ENCODE results near the gene SCFD1. TPM values are rescaled to one million over a fixed set of nuclear protein-coding genes. Genes with fewer than 3 reads are reported as not detected.
"Not testable (repeated sequence)": the region's sequence is repeated elsewhere in the genome, so short reads cannot be mapped to it uniquely, and the experiment has no call there.

SCFD1 gene
- total and polyA plus RNA-seq, 4 donors, result 24.6 to 82.1 (median 52.6) TPM

- Histone ChIP-seq H3K9me3 (ENCODE audit: control insufficient read depth in 4 of 4, low read length in 3 of 4) (no peaks in the 10 kb centered on the region), H3K36me3 (ENCODE audit: control insufficient read depth in 4 of 4, insufficient read depth in 3 of 4, low read depth in 1 of 4, low read length in 3 of 4) (peaks cover 0 to 4% (median 1%) of the 10 kb centered on the region in 4 donors), H3K4me1 (ENCODE audit: control insufficient read depth in 4 of 4, insufficient read depth in 4 of 4, low read length in 3 of 4) (peaks cover 4 to 24% (median 14%) of the 10 kb centered on the region in 4 donors), H3K9ac (ENCODE audit: low read depth in 1 of 2, low read length in 2 of 2) (no peak overlapping the region), H3K27me3 (ENCODE audit: control insufficient read depth in 4 of 4, insufficient read depth in 4 of 4, low read length in 3 of 4) (no peaks in the 10 kb centered on the region), H3K27ac (ENCODE audit: low read depth in 1 of 2, low read length in 2 of 2) (no peak overlapping the region), H3K4me3 (ENCODE audit: low read depth in 1 of 3, low read length in 3 of 3) (no peak overlapping the region)
- 94% methylated on average over 3 of the region's 3 CpGs for WGBS
- TF ChIP-seq NR2F2 (IDR thresholded peaks at IDR 0.05) (no peak), REST (IDR thresholded peaks at IDR 0.05) (no peak), GABPA (IDR thresholded peaks at IDR 0.05 in 1 of 2, conservative IDR thresholded peaks at IDR 0.05 in 1 of 2) (no peak), FOXA1 (IDR thresholded peaks at IDR 0.05) (no peak), HNF4G (IDR thresholded peaks at IDR 0.05) (no peak), YY1 (IDR thresholded peaks at IDR 0.05) (no peak), JUND (IDR thresholded peaks at IDR 0.05) (no peak), SP1 (IDR thresholded peaks at IDR 0.05) (no peak), MAX (IDR thresholded peaks at IDR 0.05) (no peak), CTCF (IDR thresholded peaks at IDR 0.05; ENCODE audit: low read depth, low read length, missing input control) (no peak), HNF4A (conservative IDR thresholded peaks at IDR 0.05) (no peak), TAF1 (conservative IDR thresholded peaks at IDR 0.05) (no peak), RAD21 (IDR thresholded peaks at IDR 0.05) (no peak), RXRA (IDR thresholded peaks at IDR 0.05) (no peak), EGR1 (IDR thresholded peaks at IDR 0.05; ENCODE audit: low read depth in 2 of 2) (no peak), FOXA2 (IDR thresholded peaks at IDR 0.05) (no peak), ATF3 (IDR thresholded peaks at IDR 0.05) (no peak)
- DNase-seq (ENCODE audit: low spot score), result no peak
Observed at GRCh38 chr14:30625533-30625932, 3.4 kb downstream of the SCFD1 start.

GRCh38 chr14:30629432-30629831 is 7.3 kb downstream of the SCFD1 start:
- H3K9me3 ChIP-seq (ENCODE audit: control insufficient read depth in 4 of 4, low read length in 3 of 4); H3K4me3 ChIP-seq (ENCODE audit: low read depth in 1 of 3, low read length in 3 of 3); H3K9ac ChIP-seq (ENCODE audit: low read depth in 1 of 2, low read length in 2 of 2); H3K4me1 ChIP-seq (ENCODE audit: control insufficient read depth in 4 of 4, insufficient read depth in 4 of 4, low read length in 3 of 4); H3K27me3 ChIP-seq (ENCODE audit: control insufficient read depth in 4 of 4, insufficient read depth in 4 of 4, low read length in 3 of 4); H3K27ac ChIP-seq (ENCODE audit: low read depth in 1 of 2, low read length in 2 of 2); DNase-seq (ENCODE audit: low spot score): not testable (repeated sequence)
- WGBS, result 96% methylated on average over 8 of the region's 8 CpGs
- peaks cover under 1 to 27% (median 12%) of the 10 kb centered on the region in 4 donors for H3K36me3 ChIP-seq (ENCODE audit: control insufficient read depth in 4 of 4, insufficient read depth in 3 of 4, low read depth in 1 of 4, low read length in 3 of 4)
